DOHH2 (cell line): ENCODE data around the gene CSRP3.

Source experiments
- H3F3A ChIP-seq: fragments of 200-600 bp; sonication (generic), shearing (Covaris generic); 2 replicates; pipeline ENCODE4 v1.6.0; 2016; ENCODE audit warnings: antibody characterized with exemption, mild to moderate bottlenecking; ENCODE audit not compliant: control insufficient read depth, insufficient read depth
- H3K27ac ChIP-seq: fragments of 200-600 bp; sonication (generic); 2 replicates; pipeline ENCODE4 v1.5.1; 2014; ENCODE audit warnings: low read depth, mild to moderate bottlenecking, low read length, moderate library complexity
- H3K27me3 ChIP-seq: fragments of 200-600 bp; sonication (generic); 2 replicates; pipeline ENCODE4 v1.6.1; 2014; ENCODE audit warnings: mild to moderate bottlenecking, low read length, mixed read lengths; ENCODE audit not compliant: control insufficient read depth
- H3K36me3 ChIP-seq: fragments of 200-600 bp; sonication (generic); 2 replicates; pipeline ENCODE4 v1.6.1; 2014; ENCODE audit warnings: mild to moderate bottlenecking, low read length, moderate library complexity, mixed read lengths; ENCODE audit not compliant: control insufficient read depth
- H3K4me1 ChIP-seq: fragments of 200-600 bp; sonication (generic); 2 replicates; pipeline ENCODE4 v1.6.1; 2014; ENCODE audit warnings: mild to moderate bottlenecking, low read length, mixed read lengths; ENCODE audit not compliant: control insufficient read depth
- H3K4me2 ChIP-seq: fragments of 200-600 bp; sonication (generic); 2 replicates; pipeline ENCODE4 v1.6.0; 2014; ENCODE audit warnings: mild to moderate bottlenecking, low read length, moderate library complexity
- H3K4me3 ChIP-seq: fragments of 200-600 bp; sonication (generic); 2 replicates; pipeline ENCODE4 v1.5.1; 2014; ENCODE audit warnings: mild to moderate bottlenecking, low read length, mixed read lengths
- H3K79me2 ChIP-seq: fragments of 200-600 bp; sonication (generic); 2 replicates; pipeline ENCODE4 v1.6.1; 2014; ENCODE audit warnings: mild to moderate bottlenecking, low read length, mixed read lengths; ENCODE audit not compliant: control insufficient read depth
- H3K9me2 ChIP-seq: fragments of 200-600 bp; sonication (generic); replicated peaks from 2 replicates; pipeline ENCODE4 v1.6.1; 2014; ENCODE audit warnings: mild to moderate bottlenecking, low read length, mixed read lengths; ENCODE audit not compliant: control insufficient read depth
- H3K9me3 ChIP-seq: fragments of 200-600 bp; sonication (generic); 2 replicates; pipeline ENCODE4 v1.6.1; 2014; ENCODE audit warnings: antibody characterized with exemption, low read length, mixed read lengths; ENCODE audit not compliant: control insufficient read depth, insufficient read depth
- H4K20me1 ChIP-seq: fragments of 200-600 bp; sonication (generic); 2 replicates; pipeline ENCODE4 v1.6.0; 2014; ENCODE audit warnings: low read depth, mild to moderate bottlenecking, antibody characterized with exemption, low read length, moderate library complexity; ENCODE audit not compliant: control insufficient read depth, insufficient read depth
- CTCF ChIP-seq: fragments of 200-600 bp; sonication (generic); IDR thresholded peaks from one replicate; pipeline ENCODE4 v1.5.1; 2014; ENCODE audit warnings: antibody characterized with exemption, mild to moderate bottlenecking, low read depth, low read length; ENCODE audit not compliant: poor library complexity, severe bottlenecking
- EZH2phosphoT487 ChIP-seq: fragments of 200-600 bp; sonication (generic); IDR thresholded peaks from 2 replicates; pipeline ENCODE4 v1.6.1; 2017; ENCODE audit warnings: borderline replicate concordance, mild to moderate bottlenecking, antibody characterized with exemption, low read length, moderate library complexity, mixed read lengths

Gene CSRP3

GRCh38 chr11:19181531-19182261, 20.1 kb downstream of the CSRP3 start:
- H3K9me2 ChIP-seq, result no peaks in the 10 kb centered on the region
- H3K27me3 ChIP-seq, result no peaks in the 10 kb centered on the region
- H3K79me2 ChIP-seq, result no peaks in the 10 kb centered on the region
- no peaks in the 10 kb centered on the region for H3K9me3 ChIP-seq
- H3K36me3 ChIP-seq, result peaks cover 5% of the 10 kb centered on the region
- no peaks in the 10 kb centered on the region for H4K20me1 ChIP-seq
- no peak overlapping the region for H3K4me2 ChIP-seq
- no peak overlapping the region for H3K27ac ChIP-seq
- TF ChIP-seq CTCF, result no peak
- no peak for TF ChIP-seq EZH2phosphoT487
- no peak overlapping the region for H3K4me3 ChIP-seq
- H3K4me1 ChIP-seq, result no peaks in the 10 kb centered on the region
- H3F3A ChIP-seq, result no peaks in the 10 kb centered on the region

GRCh38 chr11:19176629-19177186, 25.1 kb downstream of the CSRP3 start:
- Histone ChIP-seq H3K4me3 (no peak overlapping the region), H3F3A (no peaks in the 10 kb centered on the region)
- TF ChIP-seq EZH2phosphoT487, result no peak
- no peak for TF ChIP-seq CTCF

GRCh38 chr11:19173964-19174638, 27.7 kb downstream of the CSRP3 start:
- no peak for TF ChIP-seq CTCF
- no peak for TF ChIP-seq EZH2phosphoT487
- peaks cover 52% of the 10 kb centered on the region for H3K36me3 ChIP-seq

More at GRCh38 chr11:19176629-19177186, 25.1 kb downstream of the CSRP3 start:
- Histone ChIP-seq H3K9me3 (no peaks in the 10 kb centered on the region), H4K20me1 (no peaks in the 10 kb centered on the region), H3K4me2 (no peak overlapping the region), H3K27me3 (no peaks in the 10 kb centered on the region), H3K4me1 (no peaks in the 10 kb centered on the region), H3K36me3 (peaks cover 34% of the 10 kb centered on the region), H3K79me2 (no peaks in the 10 kb centered on the region), H3K9me2 (no peaks in the 10 kb centered on the region), H3K27ac (no peak overlapping the region)

More at GRCh38 chr11:19173964-19174638, 27.7 kb downstream of the CSRP3 start:
- Histone ChIP-seq H3K4me1 (no peaks in the 10 kb centered on the region), H3K27ac (no peak overlapping the region), H3K27me3 (no peaks in the 10 kb centered on the region), H3F3A (no peaks in the 10 kb centered on the region), H3K4me3 (no peak overlapping the region), H3K79me2 (no peaks in the 10 kb centered on the region), H3K9me2 (no peaks in the 10 kb centered on the region), H3K4me2 (no peak overlapping the region), H3K9me3 (no peaks in the 10 kb centered on the region), H4K20me1 (no peaks in the 10 kb centered on the region)
